H1 (cell line): ENCODE measurements around the gene HEBP1. TPM values are rescaled to one million over a fixed set of nuclear protein-coding genes. Genes with fewer than 3 reads are reported as not detected.

ENCODE experiments used
- EP300 ChIP-seq, 2 experiments: IDR thresholded peaks; 1 replicate in 1 of 2; 2 replicates in 1 of 2; pipeline ENCODE4 v1.6.1; 2011 to 2012; ENCODE audit warnings: low read depth in 2 of 2, low read length in 2 of 2, mild to moderate bottlenecking in 2 of 2, borderline replicate concordance in 1 of 2, inconsistent platforms in 1 of 2, moderate library complexity in 1 of 2
- GTF2F1 ChIP-seq: IDR thresholded peaks from 2 replicates; pipeline ENCODE4 v1.6.1; 2012; ENCODE audit warnings: low read depth, low read length, improper control_type of control experiment, borderline replicate concordance
- KDM5A ChIP-seq: fragments of 200-600 bp; IDR thresholded peaks from 2 replicates; pipeline ENCODE4 v1.7.1; 2012; ENCODE audit warnings: mild to moderate bottlenecking, low read length, inconsistent platforms, mixed read lengths
- RFX5 ChIP-seq: IDR thresholded peaks from 2 replicates; pipeline ENCODE4 v1.6.1; 2011; ENCODE audit warnings: low read depth, low read length, improper control_type of control experiment, borderline replicate concordance
- SUZ12 ChIP-seq: fragments of 200-600 bp; sonication (generic); IDR thresholded peaks from 2 replicates; pipeline ENCODE4 v1.6.1; 2012; ENCODE audit warnings: mild to moderate bottlenecking, inconsistent platforms, low read length, moderate library complexity, mixed read lengths
- TBP ChIP-seq: IDR thresholded peaks from 2 replicates; pipeline ENCODE4 v1.6.1; 2011; ENCODE audit warnings: low read depth, low read length, improper control_type of control experiment
- TCF12 ChIP-seq: IDR thresholded peaks from 2 replicates; pipeline ENCODE4 v1.6.1; 2011; ENCODE audit warnings: low read depth, mild to moderate bottlenecking, low read length
- polyA plus RNA-seq, 7 experiments: library from polyadenylated mRNA; depleted of rRNA in 3 of 7; stranded (reverse) in 5 of 7; unstranded in 2 of 7; fragments of >200 nt in 5 of 7; fragments of 200-250 nt in 2 of 7; gene quantifications; 1 replicate in 5 of 7; 2 replicates in 1 of 7; 4 replicates in 1 of 7; pipeline versions ENCODE4 v1.2.1 to v1.2.3, GENCODE V29; 2011 to 2013; ENCODE audit warnings: missing spikeins in 2 of 7, mixed read lengths in 2 of 7
- total RNA-seq: library from RNA; stranded (reverse); fragmentation: NEBNext Ultra II Directional; extraction: Animal tissue kit (Norgen Biotek cat#: 25700); gene quantifications from 2 replicates; pipeline ENCODE4 v1.2.1, GENCODE V29; 2021
- TF ChIP-seq, protein P1 (sequence below): IDR thresholded peaks from 2 replicates; pipeline ENCODE4 v1.6.1; 2012; ENCODE audit warnings: inconsistent platforms
- TF ChIP-seq, protein P2 (sequence below): IDR thresholded peaks from 2 replicates; pipeline ENCODE4 v1.6.1; 2011; ENCODE audit warnings: low read depth, mild to moderate bottlenecking, low read length; ENCODE audit not compliant: insufficient read depth
- TF ChIP-seq, protein P3 (sequence below): IDR thresholded peaks from 2 replicates; pipeline ENCODE4 v1.6.1; 2012; ENCODE audit warnings: low read length, inconsistent platforms

The HEBP1 gene
- total and polyA plus RNA-seq, 2 of the 8 experiments (the other 6 are each of a cell fraction or from before 2014, with no cell fraction given), result 30.8 to 56.1 TPM

DNA sequence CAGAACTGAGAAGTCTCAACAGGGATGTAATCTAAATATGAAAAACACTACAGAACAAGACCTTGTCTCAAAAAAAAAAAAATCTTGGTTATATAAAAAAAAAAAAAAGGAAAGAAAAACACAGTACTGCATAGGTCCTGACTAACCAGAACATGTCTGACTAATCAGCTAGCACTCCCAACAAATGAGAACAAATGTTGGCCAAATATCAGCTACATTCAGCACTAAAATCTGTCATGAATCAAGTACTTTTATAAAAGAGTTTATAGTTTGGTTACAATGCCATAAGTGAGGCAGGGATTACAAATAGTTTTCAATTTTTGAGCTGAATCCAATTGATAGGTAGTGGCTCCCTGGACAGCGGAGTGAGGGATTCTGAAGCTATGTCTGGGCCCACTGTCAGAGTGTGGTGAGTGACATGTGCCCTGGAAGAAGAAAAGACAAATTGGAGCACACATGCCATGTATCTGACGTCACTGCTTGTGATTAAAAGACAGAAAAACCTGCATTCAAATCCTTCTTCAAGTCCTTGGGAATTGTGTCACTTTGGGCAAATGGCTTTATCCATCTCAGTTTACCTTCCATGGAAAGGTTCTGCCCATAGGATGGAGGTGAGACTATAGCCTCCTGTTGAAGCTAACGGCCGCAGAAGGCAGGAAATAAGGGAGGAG lies 38.6 kb upstream of the HEBP1 start (continued):
- TF ChIP-seq TCF12 (no peak), EP300 (IDR thresholded peaks at IDR 0.05; ENCODE audit: borderline replicate concordance in 1 of 2, low read depth in 2 of 2, low read length in 2 of 2) (no peak), RFX5 (no peak), KDM5A (no peak), TBP (no peak), SUZ12 (no peak), GTF2F1 (no peak)
- TF ChIP-seq, protein P1, sequence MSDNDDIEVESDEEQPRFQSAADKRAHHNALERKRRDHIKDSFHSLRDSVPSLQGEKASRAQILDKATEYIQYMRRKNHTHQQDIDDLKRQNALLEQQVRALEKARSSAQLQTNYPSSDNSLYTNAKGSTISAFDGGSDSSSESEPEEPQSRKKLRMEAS, result no peak
- TF ChIP-seq, protein P2, sequence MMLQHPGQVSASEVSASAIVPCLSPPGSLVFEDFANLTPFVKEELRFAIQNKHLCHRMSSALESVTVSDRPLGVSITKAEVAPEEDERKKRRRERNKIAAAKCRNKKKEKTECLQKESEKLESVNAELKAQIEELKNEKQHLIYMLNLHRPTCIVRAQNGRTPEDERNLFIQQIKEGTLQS, result no peak
- TF ChIP-seq, protein P3, sequence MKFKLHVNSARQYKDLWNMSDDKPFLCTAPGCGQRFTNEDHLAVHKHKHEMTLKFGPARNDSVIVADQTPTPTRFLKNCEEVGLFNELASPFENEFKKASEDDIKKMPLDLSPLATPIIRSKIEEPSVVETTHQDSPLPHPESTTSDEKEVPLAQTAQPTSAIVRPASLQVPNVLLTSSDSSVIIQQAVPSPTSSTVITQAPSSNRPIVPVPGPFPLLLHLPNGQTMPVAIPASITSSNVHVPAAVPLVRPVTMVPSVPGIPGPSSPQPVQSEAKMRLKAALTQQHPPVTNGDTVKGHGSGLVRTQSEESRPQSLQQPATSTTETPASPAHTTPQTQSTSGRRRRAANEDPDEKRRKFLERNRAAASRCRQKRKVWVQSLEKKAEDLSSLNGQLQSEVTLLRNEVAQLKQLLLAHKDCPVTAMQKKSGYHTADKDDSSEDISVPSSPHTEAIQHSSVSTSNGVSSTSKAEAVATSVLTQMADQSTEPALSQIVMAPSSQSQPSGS, result no peak
